Loucy (cell line): ENCODE results near the gene KCNG3.

Source experiments
- EZH2phosphoT487 ChIP-seq: fragments of 200-600 bp; IDR thresholded peaks from 2 replicates; pipeline ENCODE4 v1.6.1; 2018; ENCODE audit warnings: antibody characterized with exemption, mild to moderate bottlenecking, moderate library complexity, borderline replicate concordance
- TF ChIP-seq, protein P1 (sequence below): fragments of 200-600 bp; sonication (generic); conservative IDR thresholded peaks from 2 replicates; pipeline ENCODE4 v1.5.1; 2014; ENCODE audit warnings: mild to moderate bottlenecking, antibody characterized with exemption, low read length

DNA sequence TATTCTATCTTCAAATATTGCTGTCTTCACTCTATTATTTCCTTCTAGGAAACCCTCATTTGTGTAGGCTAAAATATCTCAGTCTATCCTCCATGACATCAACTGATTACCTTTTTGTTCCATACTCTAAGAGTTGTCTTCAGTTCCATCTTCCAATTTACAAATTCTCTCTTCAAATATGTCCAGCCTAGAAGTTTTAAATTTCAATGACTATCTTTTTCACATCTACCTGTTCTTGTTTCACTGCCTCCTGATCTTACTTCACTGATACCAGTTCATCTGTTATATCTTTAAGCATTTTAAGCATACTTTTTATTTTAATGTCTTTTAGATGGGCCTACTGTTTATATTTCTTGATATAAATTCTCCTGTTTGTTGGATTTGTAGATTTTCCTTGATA is 79.1 kb downstream of the KCNG3 start:
- no peak for TF ChIP-seq EZH2phosphoT487
- TF ChIP-seq, protein P1, sequence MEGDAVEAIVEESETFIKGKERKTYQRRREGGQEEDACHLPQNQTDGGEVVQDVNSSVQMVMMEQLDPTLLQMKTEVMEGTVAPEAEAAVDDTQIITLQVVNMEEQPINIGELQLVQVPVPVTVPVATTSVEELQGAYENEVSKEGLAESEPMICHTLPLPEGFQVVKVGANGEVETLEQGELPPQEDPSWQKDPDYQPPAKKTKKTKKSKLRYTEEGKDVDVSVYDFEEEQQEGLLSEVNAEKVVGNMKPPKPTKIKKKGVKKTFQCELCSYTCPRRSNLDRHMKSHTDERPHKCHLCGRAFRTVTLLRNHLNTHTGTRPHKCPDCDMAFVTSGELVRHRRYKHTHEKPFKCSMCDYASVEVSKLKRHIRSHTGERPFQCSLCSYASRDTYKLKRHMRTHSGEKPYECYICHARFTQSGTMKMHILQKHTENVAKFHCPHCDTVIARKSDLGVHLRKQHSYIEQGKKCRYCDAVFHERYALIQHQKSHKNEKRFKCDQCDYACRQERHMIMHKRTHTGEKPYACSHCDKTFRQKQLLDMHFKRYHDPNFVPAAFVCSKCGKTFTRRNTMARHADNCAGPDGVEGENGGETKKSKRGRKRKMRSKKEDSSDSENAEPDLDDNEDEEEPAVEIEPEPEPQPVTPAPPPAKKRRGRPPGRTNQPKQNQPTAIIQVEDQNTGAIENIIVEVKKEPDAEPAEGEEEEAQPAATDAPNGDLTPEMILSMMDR, result no peak
